Breast epithelium (tissue), 3 donors: ENCODE results near the gene PYGB.

Experiments used
- CTCF ChIP-seq, 3 donors: fragments of 450-650 bp; IDR thresholded peaks; one replicate each; pipeline ENCODE4 v1.5.1; 2016 to 2017; ENCODE audit warnings: antibody characterized with exemption in 3 of 3, mild to moderate bottlenecking in 3 of 3, moderate library complexity in 3 of 3
- POLR2A ChIP-seq: fragments of 450-650 bp; IDR thresholded peaks from one replicate; pipeline ENCODE4 v1.6.1; 2016; ENCODE audit warnings: antibody characterized with exemption, mild to moderate bottlenecking, moderate library complexity
- POLR2AphosphoS5 ChIP-seq, 3 donors: sonication (generic); formaldehyde crosslinking; IDR thresholded peaks; one replicate each; pipeline ENCODE4 v1.6.1; 2017; ENCODE audit warnings: antibody characterized with exemption in 3 of 3

- TF ChIP-seq CTCF (IDR thresholded peaks at IDR 0.05) (no peak), POLR2AphosphoS5 (IDR thresholded peaks at IDR 0.05) (no peak), POLR2A (no peak)
These were observed 97.8 kb downstream of the PYGB start for GRCh38 chr20:25345721-25346120.
